PC-9 (cell line): Measurements from ENCODE around the gene UQCR11. TPM values are rescaled to one million over a fixed set of nuclear protein-coding genes. Genes with fewer than 3 reads are reported as not detected.

Source experiments
- BruUV-seq: library from RNA; stranded (reverse); fragments of 400-500 nt; replicated peaks from 2 replicates; lab custom pipeline; 2021; lab: Mats Ljungman, UMichigan
- CTCF ChIA-PET: fragments of 300-600 bp; sonication (Branson Sonifier 250); formaldehyde crosslinking; loops from one replicate; lab custom pipeline; 2022; ENCODE audit warnings: antibody characterized with exemption; lab: Charles Lee
- POLR2A ChIA-PET: fragments of 300-600 bp; sonication (Branson Sonifier 250); formaldehyde crosslinking; loops from one replicate; lab custom pipeline; 2022; ENCODE audit warnings: antibody characterized with exemption; ENCODE audit not compliant: unreplicated experiment; lab: Charles Lee
- DNase-seq, 2 experiments: peaks; one replicate each; pipeline versions ENCODE4 v3.0.0 to v3.0.0-alpha.2; 2015 to 2022; ENCODE audit warnings: mixed read lengths in 1 of 2
- H2AFZ ChIP-seq: fragments of 200-600 bp; sonication (generic); 2 replicates; pipeline ENCODE4 v1.8.1; 2017; ENCODE audit warnings: antibody characterized with exemption
- H3F3A ChIP-seq: fragments of 200-600 bp; sonication (generic); 2 replicates; pipeline ENCODE4 v1.8.1; 2017; ENCODE audit warnings: antibody characterized with exemption, mild to moderate bottlenecking, low read depth; ENCODE audit not compliant: insufficient read depth
- H3K27ac ChIP-seq: fragments of 200-600 bp; sonication (generic); 2 replicates; pipeline ENCODE4 v1.6.1; 2016; ENCODE audit warnings: mixed run types
- H3K27me3 ChIP-seq: fragments of 200-600 bp; sonication (generic); 2 replicates; pipeline ENCODE4 v1.6.1; 2016; ENCODE audit warnings: low read depth, mixed run types; ENCODE audit not compliant: insufficient read depth
- H3K36me3 ChIP-seq: fragments of 200-600 bp; sonication (generic); 2 replicates; pipeline ENCODE4 v1.6.1; 2016; ENCODE audit warnings: low read depth, mixed run types
- H3K4me1 ChIP-seq: fragments of 200-600 bp; sonication (generic); replicated peaks from 2 replicates; pipeline ENCODE4 v1.6.1; 2016; ENCODE audit warnings: mixed run types; ENCODE audit not compliant: insufficient read depth
- H3K4me2 ChIP-seq: fragments of 200-600 bp; sonication (generic); 2 replicates; pipeline ENCODE4 v1.6.1; 2017; ENCODE audit warnings: mixed run types
- H3K4me3 ChIP-seq: fragments of 200-600 bp; sonication (generic); 2 replicates; pipeline ENCODE4 v1.6.1; 2016; ENCODE audit warnings: mixed run types
- H3K79me2 ChIP-seq: fragments of 200-600 bp; sonication (generic); 2 replicates; pipeline ENCODE4 v1.6.1; 2017; ENCODE audit warnings: low read depth, mixed run types
- H3K9me2 ChIP-seq: fragments of 200-600 bp; sonication (generic); 2 replicates; pipeline ENCODE4 v1.8.1; 2017; ENCODE audit warnings: mild to moderate bottlenecking; ENCODE audit not compliant: insufficient read depth
- H3K9me3 ChIP-seq: fragments of 200-600 bp; sonication (generic); 2 replicates; pipeline ENCODE4 v1.8.1; 2016; ENCODE audit warnings: low read depth; ENCODE audit not compliant: insufficient read depth
- H4K20me1 ChIP-seq: fragments of 200-600 bp; sonication (generic); 2 replicates; pipeline ENCODE4 v1.8.1; 2017; ENCODE audit not compliant: insufficient read depth
- CTCF ChIP-seq: fragments of 200-600 bp; sonication (generic); conservative IDR thresholded peaks from 2 replicates; pipeline ENCODE4 v1.6.1; 2017; ENCODE audit warnings: mixed run types, antibody characterized with exemption, mild to moderate bottlenecking, moderate library complexity
- EZH2 ChIP-seq: fragments of 200-600 bp; sonication (generic); IDR thresholded peaks from 2 replicates; pipeline ENCODE4 v1.8.0; 2017; ENCODE audit warnings: antibody characterized with exemption, low read depth
- intact Hi-C: fragments of 100-400 bp; cut with micrococcal nuclease; formaldehyde crosslinking; loops from one replicate; pipeline ENCODE4 v1.10.0; 2022; ENCODE audit not compliant: unreplicated experiment
- total RNA-seq: library from RNA; stranded (reverse); gene quantifications from 2 replicates; pipeline ENCODE4 v1.2.3, GENCODE V29; 2021

Gene UQCR11
- total RNA-seq, 1 experiment from 2014 or later, result 196 TPM

GRCh38 chr19:1577929-1578618 is 27.2 kb downstream of the UQCR11 start:
- Histone ChIP-seq H3K27me3 (no peaks in the 10 kb centered on the region), H4K20me1 (no peaks in the 10 kb centered on the region), H3K4me2 (no peak overlapping the region), H3K36me3 (no peaks in the 10 kb centered on the region), H3K4me1 (peaks cover 12% of the 10 kb centered on the region), H3K27ac (no peak overlapping the region), H2AFZ (no peak overlapping the region), H3K79me2 (no peaks in the 10 kb centered on the region), H3K9me3 (no peaks in the 10 kb centered on the region), H3K4me3 (no peak overlapping the region), H3K9me2 (no peaks in the 10 kb centered on the region), H3F3A (no peaks in the 10 kb centered on the region)
- intact Hi-C loops, result no loop called here
- ChIA-PET CTCF (no interaction called here), POLR2A (no interaction called here)
- BruUV-seq, result no TSS peak
- no peak for TF ChIP-seq EZH2
- no peak for TF ChIP-seq CTCF
- DNase-seq, result no peak

GRCh38 chr19:1577090-1577928 is 28.0 kb downstream of the UQCR11 start:
- intact Hi-C loops, result no loop called here
- ChIA-PET CTCF (no interaction called here), POLR2A (no interaction called here)
- DNase-seq, result no peak
- H3K4me1 ChIP-seq, result peaks cover 6% of the 10 kb centered on the region; the same call in 1 of the 2 replicates
- H3K79me2 ChIP-seq, result no peaks in the 10 kb centered on the region
- BruUV-seq, result no TSS peak
- no peak overlapping the region for H3K4me2 ChIP-seq
- no peaks in the 10 kb centered on the region for H3K9me3 ChIP-seq
- no peaks in the 10 kb centered on the region for H3K27me3 ChIP-seq
- H3K9me2 ChIP-seq, result no peaks in the 10 kb centered on the region
- no peak overlapping the region for H2AFZ ChIP-seq
- no peak for TF ChIP-seq CTCF
- TF ChIP-seq EZH2, result no peak
- H3F3A ChIP-seq, result no peaks in the 10 kb centered on the region
- H3K27ac ChIP-seq, result no peak overlapping the region
- H4K20me1 ChIP-seq, result no peaks in the 10 kb centered on the region
- H3K4me3 ChIP-seq, result no peak overlapping the region
- H3K36me3 ChIP-seq, result no peaks in the 10 kb centered on the region

- BruUV-seq, result TSS peak; percentile 10
- Histone ChIP-seq H4K20me1 (no peaks in the 10 kb centered on the region), H3K36me3 (no peaks in the 10 kb centered on the region), H3K4me3 (no peak overlapping the region), H3F3A (no peaks in the 10 kb centered on the region), H3K27me3 (no peaks in the 10 kb centered on the region), H2AFZ (no peak overlapping the region), H3K9me3 (no peaks in the 10 kb centered on the region), H3K79me2 (no peaks in the 10 kb centered on the region), H3K4me2 (no peak overlapping the region), H3K4me1 (no peaks in the 10 kb centered on the region), H3K27ac (no peak overlapping the region), H3K9me2 (no peaks in the 10 kb centered on the region)
- CTCF ChIA-PET, result interaction anchor here (0.5 kb wide), 1 partner anchor 35 kb away, joined by 6 read pairs; no protein-coding TSS in a partner anchor
- POLR2A ChIA-PET, result no interaction called here
- intact Hi-C loops, result no loop called here
- no peak for TF ChIP-seq EZH2
- DNase-seq, result no peak
These were observed 28.8 kb downstream of the UQCR11 start for GRCh38 chr19:1576242-1577089.
